HEK293T (cell line): ENCODE data around the gene MCL1.

Source experiments
- FOXM1 ChIP-seq: fragments of 450-650 bp; IDR thresholded peaks from 2 replicates; pipeline ENCODE4 v1.6.1; 2017; ENCODE audit warnings: mild to moderate bottlenecking, borderline replicate concordance
- TARDBP ChIP-seq: fragments of 450-650 bp; IDR thresholded peaks from 2 replicates; pipeline ENCODE4 v1.6.1; 2016
- ZNF384 ChIP-seq: fragments of 450-650 bp; IDR thresholded peaks from 2 replicates; pipeline ENCODE4 v1.6.1; 2016
- TF ChIP-seq, protein P1 (sequence below): fragments of 450-650 bp; IDR thresholded peaks from 2 replicates; pipeline ENCODE4 v1.6.1; 2016

- TF ChIP-seq TARDBP (no peak), FOXM1 (no peak), ZNF384 (no peak)
- TF ChIP-seq, protein P1, sequence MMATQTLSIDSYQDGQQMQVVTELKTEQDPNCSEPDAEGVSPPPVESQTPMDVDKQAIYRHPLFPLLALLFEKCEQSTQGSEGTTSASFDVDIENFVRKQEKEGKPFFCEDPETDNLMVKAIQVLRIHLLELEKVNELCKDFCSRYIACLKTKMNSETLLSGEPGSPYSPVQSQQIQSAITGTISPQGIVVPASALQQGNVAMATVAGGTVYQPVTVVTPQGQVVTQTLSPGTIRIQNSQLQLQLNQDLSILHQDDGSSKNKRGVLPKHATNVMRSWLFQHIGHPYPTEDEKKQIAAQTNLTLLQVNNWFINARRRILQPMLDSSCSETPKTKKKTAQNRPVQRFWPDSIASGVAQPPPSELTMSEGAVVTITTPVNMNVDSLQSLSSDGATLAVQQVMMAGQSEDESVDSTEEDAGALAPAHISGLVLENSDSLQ: 0 out of 2 replicates have a peak, but pooled peaks have one; percentile 23
Measured at GRCh38 chr1:150621497-150622302, 42.3 kb upstream of the MCL1 start.
